Activated CD4-positive, alpha-beta T cell treated with anti-CD3 and anti-CD28 coated beads for 1 hour (primary cell): ENCODE measurements around the gene SLC33A1.

Source experiments
- DNase-seq: peaks from one replicate; pipeline ENCODE4 v3.0.0-alpha.2; 2020

Gene SLC33A1

DNA sequence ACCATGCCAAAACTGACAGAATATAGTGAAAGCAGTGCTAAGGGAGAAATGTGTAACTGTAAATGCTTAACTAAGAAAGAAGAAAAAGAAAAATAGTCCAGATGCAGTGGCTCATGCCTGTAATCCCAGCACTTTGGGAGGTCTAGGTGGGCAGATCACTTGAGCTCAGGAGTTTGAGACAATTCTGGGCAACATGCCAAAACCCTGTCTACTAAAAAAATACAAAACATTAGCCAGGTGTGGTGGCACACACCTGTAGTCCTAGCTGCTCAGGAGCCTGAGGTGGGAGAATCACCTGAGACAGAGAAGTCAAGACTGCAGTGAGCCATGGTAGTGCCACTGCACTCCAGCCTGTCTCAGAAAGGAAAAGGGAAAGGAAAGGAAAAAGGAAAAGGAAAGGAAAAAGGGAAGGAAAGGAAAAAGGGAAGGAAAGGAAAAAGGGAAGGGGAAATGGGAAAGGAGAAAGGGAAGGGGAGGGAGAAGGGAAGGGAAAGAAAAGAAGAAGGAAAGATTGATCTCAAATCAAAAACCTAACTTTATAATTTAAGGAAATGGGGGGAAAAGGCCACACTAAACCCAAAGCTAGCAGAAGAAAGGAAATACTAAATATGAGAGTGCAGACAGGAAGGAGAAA lies 68.4 kb downstream of the SLC33A1 start:
- DNase-seq: no peak

DNA sequence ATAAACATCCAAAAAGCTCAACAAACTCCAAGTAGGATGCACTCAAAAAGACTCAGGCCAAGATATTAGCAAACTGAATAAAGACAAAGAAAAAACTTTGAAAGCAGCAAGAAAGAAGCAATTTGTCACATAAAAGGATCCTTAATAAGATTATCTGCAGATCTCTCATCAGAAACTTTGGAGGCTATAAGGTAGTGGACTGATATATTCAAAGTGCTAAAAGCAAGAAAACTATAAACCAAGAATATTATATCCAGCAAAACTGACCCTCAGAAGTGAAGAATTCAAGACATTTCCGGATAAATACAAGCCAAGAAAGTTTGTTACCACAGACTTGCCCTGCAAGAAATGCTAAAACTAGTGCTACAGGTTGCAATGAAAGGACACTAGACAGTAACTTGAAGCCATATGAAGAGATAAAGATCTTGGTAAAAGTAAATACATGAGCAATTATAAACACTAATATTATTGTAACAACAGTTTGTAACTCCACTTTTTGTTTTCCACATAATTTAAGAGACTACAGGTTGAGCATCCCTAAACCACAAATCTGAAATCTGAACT lies 71.8 kb downstream of the SLC33A1 start:
- no peak for DNase-seq

- DNase-seq: no peak
Observed at GRCh38 chr3:155780291-155780690, 73.9 kb downstream of the SLC33A1 start.

- no peak for DNase-seq
Observed at GRCh38 chr3:155778462-155778861, 75.8 kb downstream of the SLC33A1 start.

GRCh38 chr3:155772801-155773200 lies 81.4 kb downstream of the SLC33A1 start:
- no peak for DNase-seq

DNA sequence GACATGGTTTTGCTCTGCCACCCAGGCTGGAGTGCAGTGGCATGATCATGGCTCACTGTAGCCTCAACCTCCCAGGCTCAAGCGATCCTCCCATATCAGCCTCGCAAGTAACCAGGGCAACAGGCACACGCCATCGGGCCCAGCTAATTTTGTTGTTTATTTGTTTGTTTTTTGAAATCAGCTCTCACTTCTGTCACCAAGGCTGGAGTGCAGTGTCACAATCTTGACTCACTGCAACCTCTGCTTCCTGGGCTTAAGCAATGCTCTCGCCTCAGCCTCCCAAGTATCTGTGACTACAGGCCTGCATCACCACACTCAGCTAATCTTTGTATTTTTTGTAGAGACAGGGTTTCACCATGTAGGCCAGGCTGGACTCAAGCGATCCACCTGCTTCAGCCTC lies 83.1 kb downstream of the SLC33A1 start:
- no peak for DNase-seq
